Thyroid gland (tissue), 4 donors: ENCODE data around the gene MSX2. TPM values are rescaled to one million over a fixed set of nuclear protein-coding genes. Genes with fewer than 3 reads are reported as not detected.

Experiments used
- DNase-seq, 2 donors: peaks; one replicate each; pipeline ENCODE4 v3.0.0-alpha.2; 2019
- H3K27ac ChIP-seq, 3 donors: fragments of 200-600 bp; sonication (generic); 1 replicate in 2 of 3; 2 replicates in 1 of 3; pipeline ENCODE4 v1.5.1; 2016 to 2019; ENCODE audit warnings: mild to moderate bottlenecking in 1 of 3, moderate library complexity in 1 of 3
- H3K27me3 ChIP-seq: fragments of 200-600 bp; sonication (generic); one replicate; pipeline ENCODE4 v1.5.1; 2019
- H3K36me3 ChIP-seq, 2 donors: fragments of 200-600 bp; sonication (generic); one replicate each; pipeline ENCODE4 v1.5.1; 2016 to 2019
- H3K4me1 ChIP-seq, 2 donors: fragments of 200-600 bp; sonication (generic); one replicate each; pipeline ENCODE4 v1.5.1; 2017 to 2019
- H3K4me3 ChIP-seq, 3 donors: fragments of 200-600 bp; sonication (generic); replicated peaks in 1 of 3; 1 replicate in 2 of 3; 2 replicates in 1 of 3; pipeline ENCODE4 v1.5.1; 2016; ENCODE audit warnings: mild to moderate bottlenecking in 1 of 3
- H3K9me3 ChIP-seq: fragments of 200-600 bp; sonication (generic); one replicate; pipeline ENCODE4 v1.5.1; 2017
- CTCF ChIP-seq, 6 experiments: fragments of 200-600 bp in 3 of 6; fragments of 450-650 bp in 3 of 6; sonication (generic) in 3 of 6; IDR thresholded peaks; one replicate each; pipeline ENCODE4 v1.5.1; 2016 to 2019; ENCODE audit warnings: antibody characterized with exemption in 6 of 6, mild to moderate bottlenecking in 2 of 6, inconsistent platforms in 1 of 6, moderate library complexity in 1 of 6
- POLR2A ChIP-seq, 2 donors: fragments of 450-650 bp; IDR thresholded peaks; one replicate each; pipeline ENCODE4 v1.6.1; 2017; ENCODE audit warnings: antibody characterized with exemption in 2 of 2, mild to moderate bottlenecking in 2 of 2, moderate library complexity in 1 of 2
- WGBS, 2 donors: methylation state at CpG; one replicate each; pipeline ENCODE4 v1.1.5; 2017; 5-methylcytosine and 5-hydroxymethylcytosine counted together
- intact Hi-C: fragments of 100-400 bp; cut with DNase I; formaldehyde crosslinking; loops from one replicate; pipeline ENCODE4 v1.15.1; 2023
- total RNA-seq, 4 donors: library from RNA; depleted of rRNA; stranded (reverse); fragments of >200 nt; gene quantifications; one replicate each; pipeline ENCODE4 v1.2.3, GENCODE V29; 2016

Gene MSX2
- total RNA-seq, 4 donors from 2014 or later: 0.29 to 1.3 (median 0.42) TPM

GRCh38 chr5:174725991-174726601 is 1.7 kb downstream of the MSX2 start:
- Histone ChIP-seq H3K27ac (no peak overlapping the region), H3K9me3 (no peaks in the 10 kb centered on the region), H3K4me3 (no peak overlapping the region), H3K36me3 (no peaks in the 10 kb centered on the region), H3K4me1 (peaks cover 3 to 8% of the 10 kb centered on the region in 2 donors), H3K27me3 (peaks cover 22% of the 10 kb centered on the region)
- TF ChIP-seq CTCF (IDR thresholded peaks at IDR 0.05) (no peak), POLR2A (IDR thresholded peaks at IDR 0.05) (no peak)
- no peak for DNase-seq
- intact Hi-C loops: no loop called here
- WGBS, 2 donors: 62 to 64% methylated on average over 10 to 11 of the region's 11 CpGs

DNA sequence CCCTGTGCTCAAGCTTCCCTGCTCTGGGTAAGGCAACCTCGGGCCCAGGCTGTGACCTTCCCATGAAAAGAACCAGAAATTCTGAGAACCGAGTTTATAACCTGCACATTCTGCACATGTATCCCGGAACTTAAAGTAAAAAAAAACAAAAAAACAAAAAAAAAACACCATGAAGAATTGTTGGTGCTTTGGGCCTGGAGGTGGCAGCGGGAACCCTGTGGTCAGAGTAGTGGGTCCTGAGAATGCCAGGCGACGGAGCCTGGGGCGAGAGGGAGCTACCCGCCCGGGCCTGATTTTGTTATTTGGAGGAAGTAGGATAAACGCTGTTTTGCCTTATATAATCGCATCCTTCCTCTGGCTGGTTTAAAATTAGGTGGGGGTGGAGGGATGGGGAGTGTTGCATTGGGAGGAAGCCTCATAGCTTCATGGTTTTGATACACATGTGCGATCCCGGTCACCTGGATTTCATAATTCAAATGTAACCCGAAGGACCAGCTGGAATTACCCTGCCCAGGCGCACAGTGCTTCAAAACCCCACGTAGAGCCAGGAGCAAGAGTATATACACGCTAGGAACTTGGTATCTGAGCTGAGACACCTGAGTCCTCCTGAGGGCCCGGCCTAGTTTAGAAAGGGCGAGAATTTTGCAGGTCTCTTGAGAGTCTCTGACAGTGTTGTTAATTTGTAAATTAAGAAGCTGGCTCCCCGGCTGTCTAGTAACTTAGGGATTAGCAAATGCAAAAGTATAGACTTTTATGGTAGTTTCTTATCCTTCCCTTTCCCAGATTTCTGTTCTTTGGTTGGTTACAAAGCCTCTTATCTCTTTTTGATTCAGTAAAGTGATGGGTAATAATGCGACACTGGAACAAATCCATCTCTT is 2.8 kb downstream of the MSX2 start:
- Histone ChIP-seq H3K4me3 (no peak overlapping the region), H3K4me1 (peaks cover 3 to 4% of the 10 kb centered on the region in 2 donors), H3K27me3 (peaks cover 21% of the 10 kb centered on the region), H3K36me3 (no peaks in the 10 kb centered on the region), H3K27ac (no peak overlapping the region), H3K9me3 (no peaks in the 10 kb centered on the region)
- 60 to 68% methylated on average over 21 of the region's 21 CpGs for WGBS, 2 donors
- intact Hi-C loops: no loop called here
- no peak for TF ChIP-seq CTCF (IDR thresholded peaks at IDR 0.05)
- TF ChIP-seq POLR2A (IDR thresholded peaks at IDR 0.05): no peak
- DNase-seq: no peak

DNA sequence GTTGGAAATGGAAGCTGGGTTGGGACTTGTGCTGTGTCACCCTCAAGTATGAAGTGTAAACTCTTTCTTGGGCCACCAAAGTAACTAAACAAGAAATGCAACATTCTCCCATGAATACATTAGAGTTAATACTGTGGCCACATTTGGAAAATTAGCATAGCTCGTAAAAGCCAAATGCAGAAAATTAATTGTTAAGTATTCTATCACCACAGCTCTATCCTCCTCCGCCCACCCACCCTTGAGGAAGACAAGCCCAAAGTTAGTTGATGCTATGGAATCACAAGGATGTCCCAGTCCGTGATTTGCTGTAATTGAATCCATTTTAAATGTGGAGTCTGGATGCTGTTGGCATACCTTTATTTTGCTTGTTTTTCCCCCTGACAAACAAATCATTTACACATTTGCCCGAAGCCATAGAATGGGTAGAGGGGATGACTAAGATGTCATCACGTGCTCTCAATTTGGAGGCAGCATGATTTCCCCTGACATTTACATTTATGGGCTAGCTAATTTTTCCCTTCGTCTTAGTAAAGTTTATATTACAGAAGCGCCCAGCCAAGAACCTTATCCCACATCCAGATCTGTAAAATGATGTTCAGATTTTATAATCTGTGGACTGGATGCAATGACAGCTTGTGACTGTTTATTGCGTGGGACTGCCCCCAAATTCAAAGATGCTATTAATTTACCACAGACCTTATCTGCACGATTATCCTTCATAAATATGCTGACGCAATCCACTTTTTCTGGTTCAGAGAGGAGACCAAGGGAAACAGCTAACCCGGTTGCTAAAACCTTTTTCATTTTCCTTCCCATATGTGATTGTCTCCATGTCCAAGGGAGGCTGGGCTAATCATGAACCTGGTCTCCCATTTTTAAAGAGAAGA is 3.7 kb downstream of the MSX2 start:
- Histone ChIP-seq H3K9me3 (no peaks in the 10 kb centered on the region), H3K4me3 (no peak overlapping the region), H3K27ac (no peak overlapping the region), H3K36me3 (no peaks in the 10 kb centered on the region), H3K4me1 (peaks cover 3 to 4% of the 10 kb centered on the region in 2 donors), H3K27me3 (peaks cover 12% of the 10 kb centered on the region)
- WGBS, 2 donors: 69 to 70% methylated on average over 11 of the region's 11 CpGs
- DNase-seq: no peak
- intact Hi-C loops: no loop called here
- TF ChIP-seq POLR2A (IDR thresholded peaks at IDR 0.05): no peak
- no peak for TF ChIP-seq CTCF (IDR thresholded peaks at IDR 0.05)

- Histone ChIP-seq H3K27me3 (peaks cover 10% of the 10 kb centered on the region), H3K9me3 (no peaks in the 10 kb centered on the region), H3K4me1 (peaks cover 3 to 4% of the 10 kb centered on the region in 2 donors), H3K36me3 (no peaks in the 10 kb centered on the region), H3K27ac (no peak overlapping the region), H3K4me3 (no peak overlapping the region)
- TF ChIP-seq CTCF (IDR thresholded peaks at IDR 0.05): no peak
- no peak for TF ChIP-seq POLR2A (IDR thresholded peaks at IDR 0.05)
- 76 to 79% methylated on average over 18 of the region's 18 CpGs for WGBS, 2 donors
- DNase-seq: no peak
- intact Hi-C loops: no loop called here
Measured at GRCh38 chr5:174729075-174729680, 4.8 kb downstream of the MSX2 start.
